SJCRH30 (cell line): Measurements from ENCODE around the gene UBA52. TPM values are rescaled to one million over a fixed set of nuclear protein-coding genes. Genes with fewer than 3 reads are reported as not detected.

ENCODE experiments used
- DNase-seq, 2 experiments: peaks; one replicate each; pipeline ENCODE4 v3.0.0-alpha.2; 2015 to 2020
- H3K27ac ChIP-seq: fragments of 250-450 bp; sonication (Bioruptor Pico); 2 replicates; pipeline ENCODE4 v1.5.1; 2020; ENCODE audit warnings: mild to moderate bottlenecking, moderate library complexity
- H3K27me3 ChIP-seq: fragments of 250-450 bp; sonication (Bioruptor Pico); 2 replicates; pipeline ENCODE4 v1.5.1; 2020; ENCODE audit warnings: mild to moderate bottlenecking, moderate library complexity
- H3K36me3 ChIP-seq: fragments of 250-450 bp; sonication (Bioruptor Pico); 2 replicates; pipeline ENCODE4 v1.5.1; 2020; ENCODE audit warnings: mild to moderate bottlenecking, moderate library complexity
- H3K4me1 ChIP-seq: fragments of 250-450 bp; sonication (Bioruptor Pico); 2 replicates; pipeline ENCODE4 v1.5.1; 2020; ENCODE audit warnings: mild to moderate bottlenecking, moderate library complexity
- H3K4me3 ChIP-seq: fragments of 250-450 bp; sonication (Bioruptor Pico); 2 replicates; pipeline ENCODE4 v1.5.1; 2020; ENCODE audit warnings: mild to moderate bottlenecking, moderate library complexity
- H3K9me3 ChIP-seq: fragments of 250-450 bp; sonication (Bioruptor Pico); replicated peaks from 2 replicates; pipeline ENCODE4 v1.5.1; 2020; ENCODE audit warnings: mild to moderate bottlenecking, moderate library complexity
- total RNA-seq: library from RNA; depleted of rRNA; stranded (reverse); fragments of >200 nt; shearing (Covaris generic); gene quantifications from 2 replicates; pipeline ENCODE4 v1.2.3, GENCODE V29; 2014; rRNA removed

UBA52 gene
- total RNA-seq, 1 experiment from 2014 or later: 1,236 TPM

- H3K9me3 ChIP-seq: no peaks in the 10 kb centered on the region
- peaks cover 69% of the 10 kb centered on the region for H3K27me3 ChIP-seq
- H3K36me3 ChIP-seq: no peaks in the 10 kb centered on the region
- H3K4me1 ChIP-seq: peaks cover 17% of the 10 kb centered on the region
- H3K4me3 ChIP-seq: peak within 1 kb of the TSS; percentile 34
- no peak within 1 kb of the TSS for H3K27ac ChIP-seq
- no peak for DNase-seq
These were observed 41.3 kb downstream of the UBA52 start, which contains the start of gene TMEM59L for GRCh38 chr19:18612772-18613588. Gene TMEM59L (plus strand): TSS chr19:18612870. CDS start chr19:18612959, 89 bp downstream.

- peaks cover 17% of the 10 kb centered on the region for H3K4me1 ChIP-seq
- no peaks in the 10 kb centered on the region for H3K36me3 ChIP-seq
- DNase-seq: no peak
- no peak overlapping the region for H3K4me3 ChIP-seq
- H3K27me3 ChIP-seq: peaks cover 62% of the 10 kb centered on the region
- no peaks in the 10 kb centered on the region for H3K9me3 ChIP-seq
- no peak overlapping the region for H3K27ac ChIP-seq
These were observed 42.1 kb downstream of the UBA52 start for GRCh38 chr19:18613589-18614234.

GRCh38 chr19:18616023-18616422, 44.4 kb downstream of the UBA52 start:
- Histone ChIP-seq H3K27me3 (peaks cover 39% of the 10 kb centered on the region), H3K27ac (no peak overlapping the region), H3K4me1 (peaks cover 6% of the 10 kb centered on the region), H3K36me3 (no peaks in the 10 kb centered on the region), H3K4me3 (no peak overlapping the region), H3K9me3 (no peaks in the 10 kb centered on the region)
- no peak for DNase-seq

DNA sequence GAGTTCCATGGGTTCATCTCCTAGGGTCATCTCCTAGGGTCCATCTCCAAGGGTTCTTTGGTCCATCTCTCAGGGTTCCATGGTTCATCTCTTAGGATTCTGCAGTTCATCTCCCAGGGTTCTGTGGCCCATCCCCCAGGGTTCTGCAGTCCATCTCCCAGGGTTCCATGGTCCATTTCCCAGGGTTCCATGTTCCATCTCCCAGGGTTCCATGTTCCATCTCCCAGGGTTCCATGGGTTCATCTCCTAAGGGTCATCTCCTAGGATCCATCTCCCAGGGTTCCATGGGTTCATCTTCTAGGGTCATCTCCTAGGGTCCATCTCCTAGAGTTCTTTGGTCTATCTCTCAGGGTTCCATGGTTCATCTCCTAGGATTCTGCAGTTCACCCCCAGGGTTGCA, 45.9 kb downstream of the UBA52 start:
- DNase-seq: no peak
- Histone ChIP-seq H3K4me3 (no peak overlapping the region), H3K4me1 (peaks cover under 1% of the 10 kb centered on the region; the same call in 1 of the 2 replicates), H3K27ac (no peak overlapping the region), H3K27me3 (peaks cover 26% of the 10 kb centered on the region), H3K36me3 (no peaks in the 10 kb centered on the region), H3K9me3 (no peaks in the 10 kb centered on the region)

DNA sequence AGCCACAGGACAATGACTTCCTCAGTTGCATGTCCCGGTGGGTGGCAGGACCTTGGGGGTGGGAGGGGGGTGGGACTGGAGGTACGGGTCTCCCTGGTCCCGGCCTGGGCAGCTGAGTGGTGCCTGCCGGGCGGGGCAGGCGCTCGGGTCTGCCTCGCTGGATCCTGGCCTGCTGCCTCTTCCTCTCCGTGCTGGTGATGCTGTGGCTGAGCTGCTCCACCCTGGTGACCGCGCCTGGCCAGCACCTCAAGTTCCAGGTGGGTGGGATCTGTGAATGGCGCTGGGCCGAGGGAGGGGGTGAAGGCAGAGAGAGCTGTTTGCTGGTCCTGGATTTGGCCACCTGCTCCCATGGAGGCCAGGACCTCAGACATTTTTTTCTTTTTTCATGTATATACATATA, 46.6 kb downstream of the UBA52 start:
- Histone ChIP-seq H3K27ac (no peak overlapping the region), H3K9me3 (no peaks in the 10 kb centered on the region), H3K27me3 (peaks cover 22% of the 10 kb centered on the region), H3K4me3 (no peak overlapping the region), H3K4me1 (no peaks in the 10 kb centered on the region), H3K36me3 (no peaks in the 10 kb centered on the region)
- DNase-seq: no peak

GRCh38 chr19:18620311-18620710, 48.7 kb downstream of the UBA52 start:
- no peak overlapping the region for H3K4me3 ChIP-seq
- no peak overlapping the region for H3K27ac ChIP-seq
- H3K4me1 ChIP-seq: no peaks in the 10 kb centered on the region
- no peaks in the 10 kb centered on the region for H3K9me3 ChIP-seq
- H3K27me3 ChIP-seq: peaks cover 2% of the 10 kb centered on the region
- DNase-seq: no peak
- H3K36me3 ChIP-seq: no peaks in the 10 kb centered on the region

DNA sequence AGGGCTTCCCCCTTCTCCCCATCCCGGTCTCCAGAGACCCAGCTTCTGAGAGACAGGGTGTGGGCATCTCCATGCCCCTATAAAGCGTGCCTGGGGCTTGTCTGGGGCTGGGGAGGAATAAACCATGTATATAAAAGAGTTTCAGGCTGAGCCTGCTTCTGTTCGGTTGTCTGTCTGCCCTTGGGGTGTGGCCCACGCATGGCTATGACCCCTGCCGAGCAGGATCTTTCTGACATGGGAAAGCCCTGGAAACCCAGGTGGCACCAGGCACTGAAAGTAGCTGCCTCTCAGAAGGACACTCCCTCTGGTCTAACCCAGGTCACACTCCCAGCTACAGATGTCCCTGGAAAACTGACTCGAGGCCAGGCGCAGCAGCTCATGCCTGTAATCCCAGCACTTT, 49.2 kb downstream of the UBA52 start:
- H3K27me3 ChIP-seq: no peaks in the 10 kb centered on the region
- no peaks in the 10 kb centered on the region for H3K9me3 ChIP-seq
- H3K36me3 ChIP-seq: no peaks in the 10 kb centered on the region
- no peak overlapping the region for H3K27ac ChIP-seq
- H3K4me3 ChIP-seq: no peak overlapping the region
- H3K4me1 ChIP-seq: no peaks in the 10 kb centered on the region
- no peak for DNase-seq

GRCh38 chr19:18626906-18627305, 55.2 kb downstream of the UBA52 start:
- Histone ChIP-seq H3K9me3 (no peaks in the 10 kb centered on the region), H3K27me3 (0 out of 2 replicates have a peak, but pooled peaks cover 2% of the 10 kb centered on the region), H3K4me1 (no peaks in the 10 kb centered on the region), H3K36me3 (no peaks in the 10 kb centered on the region), H3K4me3 (no peak overlapping the region), H3K27ac (no peak overlapping the region)
- DNase-seq: no peak

Other genes with a start within 250 kb of the UBA52 start
- gene LSM4, start 248.8 kb upstream of the UBA52 start, total RNA-seq: 378 and 427 TPM in 2 replicates
- 8.7 and 11.7 TPM in 2 replicates for gene PGPEP1, start 231.3 kb upstream of the UBA52 start, total RNA-seq
- 17.5 and 27.1 TPM in 2 replicates for gene GDF15, start 185.7 kb upstream of the UBA52 start, total RNA-seq
- gene LRRC25, start 174.2 kb upstream of the UBA52 start, total RNA-seq: not detected in 2 replicates
- 63.0 and 73.0 TPM in 2 replicates for gene SSBP4, start 152.5 kb upstream of the UBA52 start, total RNA-seq
- 7.4 and 7.5 TPM in 2 replicates for gene ISYNA1, start 133.7 kb upstream of the UBA52 start, total RNA-seq
- gene ELL, start 49.8 kb upstream of the UBA52 start, total RNA-seq: 9.1 and 10.1 TPM in 2 replicates
- 86.8 and 88.3 TPM in 2 replicates for gene FKBP8, start 28.3 kb upstream of the UBA52 start, total RNA-seq
- 71.0 and 75.8 TPM in 2 replicates for gene KXD1, start 14.0 kb upstream of the UBA52 start, total RNA-seq
- gene REX1BD, start 16.9 kb downstream of the UBA52 start, total RNA-seq: 24.8 TPM in 2 replicates
- gene CRLF1, start 34.9 kb downstream of the UBA52 start, total RNA-seq: 20.6 and 22.1 TPM in 2 replicates
- gene TMEM59L, start 41.0 kb downstream of the UBA52 start, total RNA-seq: 0.20 TPM in 1 of 2 replicates, not detected in the other
- 0.87 and 1.1 TPM in 2 replicates for gene KLHL26, start 65.2 kb downstream of the UBA52 start, total RNA-seq
- 2.4 and 3.5 TPM in 2 replicates for gene CRTC1, start 111.8 kb downstream of the UBA52 start, total RNA-seq
- not detected in 2 replicates for gene COMP, start 219.4 kb downstream of the UBA52 start, total RNA-seq